Activated CD4-positive, alpha-beta T cell treated with anti-CD3 and anti-CD28 coated beads, Interleukin-2, amount 50 U/mL, for 4 hours (primary cell): ENCODE results near the gene PKP3.
A peak's percentile ranks its signal among the peaks of the same experiment; 100 is the strongest.

ENCODE experiments used
- DNase-seq, 2 experiments: peaks; one replicate each; pipeline ENCODE4 v3.0.0-alpha.2; 2020

PKP3 gene

GRCh38 chr11:363948-364761, 29.9 kb upstream of the PKP3 start:
- DNase-seq: peak; percentile 63 to 66

DNA sequence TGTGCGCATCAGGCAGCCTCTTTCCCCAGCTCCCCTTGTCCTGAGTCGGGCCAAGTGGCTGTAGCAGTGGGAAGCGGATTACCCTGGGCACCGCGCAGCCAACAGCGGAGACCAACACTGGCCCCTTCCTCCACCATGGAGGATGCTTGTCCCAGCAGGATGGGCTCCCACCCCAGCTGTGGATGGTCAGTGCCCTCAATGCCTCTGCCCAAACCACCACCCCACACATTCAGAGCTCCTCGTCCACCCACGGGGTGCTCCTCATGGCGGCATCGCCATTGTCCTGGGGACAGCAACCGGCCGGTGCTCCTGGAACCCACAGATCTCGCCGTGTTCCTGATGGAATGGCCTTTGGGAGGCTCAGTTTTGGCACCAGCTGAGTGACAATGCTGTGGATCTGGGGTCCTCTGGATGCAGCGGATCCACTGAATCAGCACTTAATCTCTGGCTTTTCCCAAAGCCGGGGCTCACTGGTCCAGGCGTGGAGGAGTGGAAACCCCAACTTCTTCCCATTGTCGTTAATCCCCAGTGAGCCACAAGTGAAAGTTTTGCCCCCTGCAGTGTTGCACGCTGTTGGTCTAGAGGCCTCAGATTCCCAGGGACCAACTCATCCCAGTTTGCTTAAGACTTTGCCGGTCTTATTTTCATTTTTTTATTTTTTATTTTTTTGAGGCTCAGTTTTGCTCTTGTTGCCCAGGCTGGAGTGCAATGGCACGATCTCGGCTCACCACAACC, 28.9 kb upstream of the PKP3 start:
- no peak for DNase-seq

GRCh38 chr11:365831-366230, 28.2 kb upstream of the PKP3 start:
- DNase-seq: no peak

GRCh38 chr11:367956-368413, 26.0 kb upstream of the PKP3 start:
- no peak for DNase-seq

- DNase-seq: no peak
Observed at GRCh38 chr11:368414-369335, 25.3 kb upstream of the PKP3 start.

DNA sequence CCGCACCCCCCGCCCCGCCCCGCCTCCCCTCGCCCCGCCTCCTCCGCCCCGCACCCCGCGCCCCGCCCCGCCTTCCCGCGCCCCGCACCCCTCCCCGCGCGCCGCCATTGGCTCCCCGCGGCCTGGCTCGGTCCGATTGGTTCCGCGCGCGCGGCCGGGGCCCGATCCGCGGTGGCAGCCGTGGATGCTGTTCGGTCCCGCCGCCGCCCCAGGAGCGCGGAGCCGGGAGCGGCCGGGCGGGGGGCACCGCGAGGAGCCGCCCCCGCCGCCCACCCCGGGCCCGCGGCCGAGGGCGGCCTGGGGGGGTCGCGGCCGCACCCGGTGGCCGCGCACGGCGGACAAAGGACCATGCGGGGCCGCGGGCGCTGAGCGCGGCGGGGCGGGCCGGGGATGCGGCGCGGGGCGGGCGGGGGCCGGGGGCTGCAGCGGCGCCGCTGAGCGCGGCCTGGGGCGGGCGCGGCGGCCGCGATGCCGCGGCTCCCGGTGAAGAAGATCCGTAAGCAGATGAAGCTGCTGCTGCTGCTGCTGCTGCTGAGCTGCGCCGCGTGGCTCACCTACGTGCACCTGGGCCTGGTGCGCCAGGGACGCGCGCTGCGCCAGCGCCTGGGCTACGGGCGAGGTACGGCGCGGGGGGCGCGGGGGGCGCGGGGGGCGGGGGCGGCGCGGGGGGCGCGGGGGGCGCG, 24.5 kb upstream of the PKP3 start, which contains the start of gene B4GALNT4:
Gene B4GALNT4, plus strand, starts transcription at position 164 of the 683 bp plus-strand sequence. Its CDS starts 305 bp downstream, at position 469.
- peak in 1 of 2 experiments; percentile 26 for DNase-seq

- DNase-seq: no peak
Observed at GRCh38 chr11:370070-370941, 23.7 kb upstream of the PKP3 start.

- DNase-seq: no peak
Observed at GRCh38 chr11:371051-371450, 23.0 kb upstream of the PKP3 start.

- no peak for DNase-seq
Observed at GRCh38 chr11:371716-372590, 22.1 kb upstream of the PKP3 start.

DNA sequence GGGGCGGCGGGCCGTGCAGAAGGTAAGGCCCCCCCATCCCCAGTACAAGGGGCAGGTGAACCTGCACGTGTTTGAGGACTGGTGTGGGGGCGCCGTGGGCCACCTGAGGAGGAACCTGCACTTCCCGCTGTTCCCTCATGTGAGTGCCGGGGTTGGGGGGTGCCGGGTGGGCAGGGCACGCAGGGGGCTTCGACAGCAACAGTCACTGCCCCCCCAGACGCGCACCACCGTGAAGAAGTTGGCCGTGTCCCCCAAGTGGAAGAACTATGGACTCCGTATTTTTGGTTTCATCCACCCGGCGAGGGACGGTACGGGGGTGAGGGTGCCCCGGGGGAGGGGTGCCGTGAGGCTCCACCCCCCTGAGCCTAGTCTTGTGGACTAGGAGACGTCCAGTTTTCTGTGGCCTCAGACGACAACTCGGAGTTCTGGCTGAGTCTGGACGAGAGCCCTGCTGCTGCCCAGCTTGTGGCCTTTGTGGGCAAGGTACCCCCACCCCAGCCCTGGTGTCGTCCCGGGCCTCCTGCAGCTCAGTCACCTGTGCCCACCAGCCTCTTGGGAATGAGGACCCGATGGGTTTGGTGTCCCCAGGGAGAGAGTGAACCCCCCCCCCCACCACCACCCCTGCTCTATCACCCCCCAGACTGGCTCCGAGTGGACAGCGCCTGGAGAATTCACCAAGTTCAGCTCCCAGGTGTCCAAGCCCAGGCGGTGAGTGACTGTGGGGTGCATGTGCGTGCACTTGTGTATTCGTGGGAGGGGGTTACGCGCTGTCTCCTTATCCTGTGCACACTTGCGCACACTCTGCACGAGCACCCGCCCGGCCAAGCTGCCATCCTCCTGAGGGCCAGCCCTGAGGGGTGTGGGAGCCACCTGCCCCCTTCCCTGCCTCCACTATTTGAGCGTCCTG, 20.9 kb upstream of the PKP3 start:
- no peak for DNase-seq

DNA sequence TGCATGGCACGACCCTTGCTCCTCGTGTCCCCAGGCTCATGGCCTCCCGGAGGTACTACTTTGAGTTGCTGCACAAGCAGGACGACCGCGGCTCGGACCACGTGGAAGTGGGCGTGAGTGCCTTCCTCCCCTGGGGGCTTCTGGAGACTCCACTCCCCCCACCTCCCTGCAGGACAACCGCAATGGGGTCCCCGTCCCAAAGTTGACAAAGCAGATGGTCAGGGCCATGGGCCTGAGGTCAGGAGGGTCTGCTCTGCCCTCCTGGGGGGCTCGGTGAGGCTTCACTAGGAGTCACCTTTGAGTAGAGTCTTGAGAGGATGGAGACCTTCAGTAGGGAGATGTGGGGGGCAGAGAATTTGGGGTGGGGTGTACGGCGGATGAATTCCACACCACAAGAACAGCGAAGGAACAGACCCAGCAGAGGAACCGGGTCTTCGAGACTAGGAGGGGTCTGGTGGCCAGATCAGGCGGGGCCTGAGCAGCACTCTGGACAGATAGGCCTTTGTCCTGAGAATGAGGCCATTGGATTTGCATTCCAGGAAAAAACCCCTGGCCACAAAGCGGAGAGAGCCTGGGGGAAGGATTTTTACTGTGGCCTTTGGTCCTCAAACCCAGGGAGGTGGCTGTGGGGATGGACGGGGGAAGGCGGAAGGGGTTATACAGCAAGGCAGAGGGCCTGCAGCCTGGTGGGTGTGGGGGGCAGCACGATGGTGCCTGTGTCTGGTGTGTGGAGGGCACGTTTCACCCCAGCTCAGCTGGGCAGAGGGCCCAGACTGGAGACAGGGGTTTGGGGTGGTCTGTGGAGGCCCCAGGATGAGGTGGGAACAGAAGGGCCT, 20.1 kb upstream of the PKP3 start:
- DNase-seq: no peak

- no peak for DNase-seq
Observed at GRCh38 chr11:375065-376025, 18.7 kb upstream of the PKP3 start.

DNA sequence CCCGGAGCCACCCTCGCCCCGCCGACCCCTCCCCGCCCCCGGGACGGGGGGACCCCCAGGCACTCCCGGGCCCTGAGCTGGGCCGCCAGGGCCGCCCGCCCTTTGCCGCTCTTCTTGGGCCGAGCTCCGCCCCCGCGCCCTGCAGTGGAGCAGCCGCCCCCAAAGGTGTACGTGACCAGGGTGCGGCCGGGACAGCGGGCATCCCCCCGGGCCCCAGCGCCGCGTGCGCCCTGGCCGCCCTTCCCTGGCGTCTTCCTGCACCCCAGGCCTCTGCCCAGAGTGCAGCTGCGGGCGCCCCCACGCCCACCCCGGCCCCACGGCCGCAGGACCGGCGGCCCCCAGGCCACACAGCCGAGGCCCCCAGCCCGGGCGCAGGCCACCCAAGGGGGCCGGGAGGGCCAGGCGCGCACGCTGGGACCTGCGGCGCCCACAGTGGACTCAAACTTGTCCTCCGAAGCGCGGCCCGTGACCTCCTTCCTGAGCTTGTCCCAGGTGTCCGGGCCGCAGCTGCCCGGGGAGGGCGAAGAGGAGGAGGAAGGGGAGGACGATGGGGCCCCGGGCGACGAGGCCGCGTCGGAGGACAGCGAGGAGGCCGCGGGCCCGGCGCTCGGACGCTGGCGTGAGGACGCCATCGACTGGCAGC, 17.4 kb upstream of the PKP3 start:
- no peak for DNase-seq

- no peak for DNase-seq
Observed at GRCh38 chr11:377174-377865, 16.7 kb upstream of the PKP3 start.

- DNase-seq: no peak
Observed at GRCh38 chr11:377883-378500, 16.0 kb upstream of the PKP3 start.
